Measurements from ENCODE around the gene EML1. TPM values are rescaled to one million over a fixed set of nuclear protein-coding genes. Genes with fewer than 3 reads are reported as not detected.

Gene EML1
- polyA plus RNA-seq, 1 donor from 2014 or later: 21.7 TPM

GRCh38 chr14:99775351-99775750, 17.9 kb upstream of the EML1 start:
- H3K4me2 ChIP-seq (ENCODE audit: low read length): no peak overlapping the region
- H2AFZ ChIP-seq (ENCODE audit: low read depth, low read length): no peak overlapping the region
- H3K9ac ChIP-seq (ENCODE audit: low read length): no peak overlapping the region
- H3K4me3 ChIP-seq (ENCODE audit: low read length): no peak overlapping the region
- no peak overlapping the region for H3K27ac ChIP-seq (ENCODE audit: low read length)
- no peaks in the 10 kb centered on the region for H3F3A ChIP-seq (ENCODE audit: insufficient read depth, low read length, poor library complexity, severe bottlenecking)
- TF ChIP-seq TAF1 (IDR thresholded peaks at IDR 0.05; ENCODE audit: low read depth) (no peak), EP300 (conservative IDR thresholded peaks at IDR 0.05; ENCODE audit: poor library complexity, severe bottlenecking) (no peak), REST (IDR thresholded peaks at IDR 0.05; ENCODE audit: borderline replicate concordance) (no peak), EZH2 (IDR thresholded peaks at IDR 0.05; ENCODE audit: borderline replicate concordance, insufficient read depth, low read length, poor library complexity, severe bottlenecking) (no peak), CTCF (IDR thresholded peaks at IDR 0.05; ENCODE audit: poor library complexity, severe bottlenecking) (no peak), SMC3 (conservative IDR thresholded peaks at IDR 0.05; ENCODE audit: poor library complexity) (no peak), MXI1 (conservative IDR thresholded peaks at IDR 0.05; ENCODE audit: poor library complexity, severe bottlenecking) (no peak), POLR2AphosphoS5 (IDR thresholded peaks at IDR 0.05) (no peak), RAD21 (conservative IDR thresholded peaks at IDR 0.05) (no peak)
- H3K27me3 ChIP-seq (ENCODE audit: insufficient read depth, low read depth, low read length): no peaks in the 10 kb centered on the region
- H4K20me1 ChIP-seq (ENCODE audit: insufficient read depth): no peaks in the 10 kb centered on the region
- no peaks in the 10 kb centered on the region for H3K9me3 ChIP-seq (ENCODE audit: low read length)
- H3K36me3 ChIP-seq (ENCODE audit: insufficient read depth, low read length): no peaks in the 10 kb centered on the region
- H3K9me2 ChIP-seq (ENCODE audit: insufficient read depth, low read length): no peaks in the 10 kb centered on the region
- no peaks in the 10 kb centered on the region for H3K79me2 ChIP-seq (replicated peaks; ENCODE audit: insufficient read depth, low read length)

- TF ChIP-seq POLR2AphosphoS5 (IDR thresholded peaks at IDR 0.05) (no peak), SMC3 (conservative IDR thresholded peaks at IDR 0.05; ENCODE audit: poor library complexity) (no peak), REST (IDR thresholded peaks at IDR 0.05; ENCODE audit: borderline replicate concordance) (no peak), EP300 (conservative IDR thresholded peaks at IDR 0.05; ENCODE audit: poor library complexity, severe bottlenecking) (no peak), RAD21 (conservative IDR thresholded peaks at IDR 0.05) (no peak)
These were observed 15.3 kb upstream of the EML1 start for GRCh38 chr14:99777951-99778350.

More at GRCh38 chr14:99777951-99778350, 15.3 kb upstream of the EML1 start:
- H3K4me3 ChIP-seq (ENCODE audit: low read length): no peak overlapping the region
- no peak overlapping the region for H3K27ac ChIP-seq (ENCODE audit: low read length)
- H4K20me1 ChIP-seq (ENCODE audit: insufficient read depth): no peaks in the 10 kb centered on the region
- no peaks in the 10 kb centered on the region for H3K9me3 ChIP-seq (ENCODE audit: low read length)
- no peak overlapping the region for H3K4me2 ChIP-seq (ENCODE audit: low read length)
- H3K27me3 ChIP-seq (ENCODE audit: insufficient read depth, low read depth, low read length): no peaks in the 10 kb centered on the region
- H2AFZ ChIP-seq (ENCODE audit: low read depth, low read length): no peak overlapping the region
- no peak overlapping the region for H3K9ac ChIP-seq (ENCODE audit: low read length)
- no peaks in the 10 kb centered on the region for H3K79me2 ChIP-seq (replicated peaks; ENCODE audit: insufficient read depth, low read length)
- H3K36me3 ChIP-seq (ENCODE audit: insufficient read depth, low read length): no peaks in the 10 kb centered on the region
- no peaks in the 10 kb centered on the region for H3K9me2 ChIP-seq (ENCODE audit: insufficient read depth, low read length)
- H3F3A ChIP-seq (ENCODE audit: insufficient read depth, low read length, poor library complexity, severe bottlenecking): no peaks in the 10 kb centered on the region

Data from neural cell (in vitro differentiated cells).